HEK293 (cell line): ENCODE measurements around the gene ALS2CL.

ENCODE experiments used
- CTCF ChIA-PET: fragments of 350-600 bp; formaldehyde crosslinking; extraction: SDS; loops from one replicate; lab custom pipeline; 2021; ENCODE audit warnings: antibody characterized with exemption; lab: Yijun Ruan, JAX
- POLR2A ChIA-PET: fragments of 300-600 bp; formaldehyde crosslinking; extraction: SDS; loops from one replicate; lab custom pipeline; 2020; ENCODE audit warnings: antibody characterized with exemption, inconsistent platforms; lab: Yijun Ruan, JAX
- H3K27ac ChIP-seq: fragments of 200-500 bp; sonication (Bioruptor generic); 2 replicates; pipeline ENCODE4 v1.5.1; 2014; ENCODE audit warnings: low read depth, low read length, control low read depth, inconsistent platforms; ENCODE audit errors: extremely low read depth
- H3K36me3 ChIP-seq, 2 experiments: fragments of 200-500 bp in 1 of 2; sonication (Bioruptor generic) in 1 of 2; 1 replicate in 1 of 2; 2 replicates in 1 of 2; pipeline ENCODE4 v1.5.1; 2014 to 2017; ENCODE audit warnings: inconsistent platforms in 2 of 2, low read length in 2 of 2; ENCODE audit not compliant: control insufficient read depth in 2 of 2, insufficient read depth in 1 of 2
- H3K4me1 ChIP-seq: fragments of 200-500 bp; sonication (Bioruptor generic); 2 replicates; pipeline ENCODE4 v1.5.1; 2014; ENCODE audit warnings: mild to moderate bottlenecking, low read length, inconsistent platforms; ENCODE audit not compliant: control insufficient read depth, insufficient read depth
- H3K4me3 ChIP-seq: 2 replicates; pipeline ENCODE4 v1.5.1; 2011; ENCODE audit warnings: low read depth, mild to moderate bottlenecking, control low read depth, low read length, moderate library complexity
- H3K9me3 ChIP-seq: fragments of 200-500 bp; sonication (Bioruptor generic); 2 replicates; pipeline ENCODE4 v1.5.1; 2014; ENCODE audit warnings: low read depth, low read length, inconsistent platforms; ENCODE audit not compliant: control insufficient read depth, insufficient read depth
- BCL11B ChIP-seq: fragments of 450-650 bp; formaldehyde crosslinking; IDR thresholded peaks from 2 replicates; pipeline ENCODE4 v1.5.1; 2016; ENCODE audit warnings: low read depth, missing biosample characterization, missing genetic modification characterization
- KLF7 ChIP-seq: fragments of 450-650 bp; formaldehyde crosslinking; IDR thresholded peaks from 2 replicates; pipeline ENCODE4 v1.5.1; 2016; ENCODE audit warnings: missing biosample characterization, missing genetic modification characterization, borderline replicate concordance
- KLF8 ChIP-seq: fragments of 450-650 bp; formaldehyde crosslinking; IDR thresholded peaks from 2 replicates; pipeline ENCODE4 v1.5.1; 2016; ENCODE audit warnings: missing biosample characterization, missing genetic modification characterization
- ZBTB7A ChIP-seq: fragments of 450-650 bp; formaldehyde crosslinking; IDR thresholded peaks from 2 replicates; pipeline ENCODE4 v1.5.1; 2016; ENCODE audit warnings: low read depth, missing biosample characterization, missing genetic modification characterization
- ZFHX2 ChIP-seq: fragments of 450-650 bp; formaldehyde crosslinking; conservative IDR thresholded peaks from 2 replicates; pipeline ENCODE4 v1.5.1; 2016; ENCODE audit warnings: missing biosample characterization, missing genetic modification characterization
- ZFP3 ChIP-seq: fragments of 450-650 bp; formaldehyde crosslinking; IDR thresholded peaks from 2 replicates; pipeline ENCODE4 v1.5.1; 2016; ENCODE audit warnings: low read depth, missing biosample characterization, missing genetic modification characterization
- ZFP37 ChIP-seq: fragments of 450-650 bp; formaldehyde crosslinking; IDR thresholded peaks from 2 replicates; pipeline ENCODE4 v1.5.1; 2016; ENCODE audit warnings: missing biosample characterization, missing genetic modification characterization
- ZFP69B ChIP-seq: fragments of 450-650 bp; formaldehyde crosslinking; IDR thresholded peaks from 2 replicates; pipeline ENCODE4 v1.5.1; 2016; ENCODE audit warnings: missing biosample characterization, missing genetic modification characterization
- ZNF148 ChIP-seq: fragments of 450-650 bp; formaldehyde crosslinking; IDR thresholded peaks from 2 replicates; pipeline ENCODE4 v1.5.0; 2017; ENCODE audit warnings: missing biosample characterization, missing genetic modification characterization, borderline replicate concordance
- ZNF157 ChIP-seq: fragments of 450-650 bp; formaldehyde crosslinking; IDR thresholded peaks from 2 replicates; pipeline ENCODE4 v1.5.1; 2016; ENCODE audit warnings: missing biosample characterization, missing genetic modification characterization
- ZNF211 ChIP-seq: fragments of 450-650 bp; formaldehyde crosslinking; IDR thresholded peaks from 2 replicates; pipeline ENCODE4 v1.5.1; 2016; ENCODE audit warnings: low read depth, missing biosample characterization, missing genetic modification characterization
- ZNF214 ChIP-seq: fragments of 450-650 bp; formaldehyde crosslinking; IDR thresholded peaks from 2 replicates; pipeline ENCODE4 v1.5.1; 2017; ENCODE audit warnings: missing biosample characterization, mild to moderate bottlenecking, missing genetic modification characterization, borderline replicate concordance
- ZNF280C ChIP-seq: fragments of 450-650 bp; formaldehyde crosslinking; IDR thresholded peaks from 2 replicates; pipeline ENCODE4 v1.5.1; 2016; ENCODE audit warnings: missing biosample characterization, missing genetic modification characterization
- ZNF544 ChIP-seq: fragments of 450-650 bp; formaldehyde crosslinking; IDR thresholded peaks from 2 replicates; pipeline ENCODE4 v1.5.0; 2017; ENCODE audit warnings: missing biosample characterization, missing genetic modification characterization
- ZNF645 ChIP-seq: fragments of 450-650 bp; formaldehyde crosslinking; IDR thresholded peaks from 2 replicates; pipeline ENCODE4; 2016; ENCODE audit warnings: missing biosample characterization, missing genetic modification characterization
- ZNF692 ChIP-seq: fragments of 450-650 bp; formaldehyde crosslinking; IDR thresholded peaks from 2 replicates; pipeline ENCODE4 v1.5.1; 2016; ENCODE audit warnings: missing biosample characterization, missing genetic modification characterization

ALS2CL gene

GRCh38 chr3:46715507-46716175 is 22.2 kb upstream of the ALS2CL start:
- no peaks in the 10 kb centered on the region for H3K36me3 ChIP-seq
- H3K4me1 ChIP-seq = no peaks in the 10 kb centered on the region
- TF ChIP-seq KLF7 (tag by site-specific recombination) = no peak
- TF ChIP-seq ZFHX2 (tag by site-specific recombination) = 0 out of 2 replicates have a peak, but pooled peaks have one; percentile 14
- TF ChIP-seq ZNF645 (tag by site-specific recombination) = no peak
- TF ChIP-seq ZFP3 (tag by site-specific recombination) = no peak
- TF ChIP-seq ZNF148 (tag by site-specific recombination) = no peak
- no peak for TF ChIP-seq ZNF544 (tag by site-specific recombination)
- TF ChIP-seq ZNF211 (tag by site-specific recombination) = no peak
- TF ChIP-seq, all 188 proteins: peak for 1
- POLR2A ChIA-PET = no interaction called here
- no peak overlapping the region for H3K4me3 ChIP-seq
- H3K9me3 ChIP-seq = no peaks in the 10 kb centered on the region
- CTCF ChIA-PET = interaction anchor here (0.7 kb wide), 2 partner anchors 30 to 180 kb away, joined by 3 to 4 read pairs; no protein-coding TSS in a partner anchor
- H3K27ac ChIP-seq = no peak overlapping the region

GRCh38 chr3:46714728-46715506 is 21.4 kb upstream of the ALS2CL start:
- no peak for TF ChIP-seq ZNF692 (tag by site-specific recombination)
- TF ChIP-seq ZNF214 (tag by site-specific recombination) = no peak
- no peak for TF ChIP-seq ZBTB7A (tag by site-specific recombination)
- CTCF ChIA-PET = interaction anchor here (0.7 kb wide), 1 partner anchor 181 kb away, joined by 4 read pairs; no protein-coding TSS in a partner anchor
- Histone ChIP-seq H3K27ac (no peak overlapping the region), H3K36me3 (no peaks in the 10 kb centered on the region), H3K4me3 (no peak overlapping the region), H3K9me3 (no peaks in the 10 kb centered on the region), H3K4me1 (no peaks in the 10 kb centered on the region)
- POLR2A ChIA-PET = no interaction called here

- TF ChIP-seq ZFP69B (tag by site-specific recombination) (no peak), ZNF157 (tag by site-specific recombination) (no peak), ZFP37 (tag by site-specific recombination) (no peak), KLF8 (tag by site-specific recombination) (no peak), ZNF280C (tag by site-specific recombination) (no peak), BCL11B (tag by site-specific recombination) (no peak), ZNF148 (tag by site-specific recombination) (no peak)
- TF ChIP-seq, all 188 proteins: peak for 0
- H3K36me3 ChIP-seq = no peaks in the 10 kb centered on the region
- no peaks in the 10 kb centered on the region for H3K9me3 ChIP-seq
- ChIA-PET CTCF (no interaction called here), POLR2A (no interaction called here)
- H3K4me1 ChIP-seq = no peaks in the 10 kb centered on the region
- no peak overlapping the region for H3K27ac ChIP-seq
- no peak overlapping the region for H3K4me3 ChIP-seq
These were observed 20.5 kb upstream of the ALS2CL start for GRCh38 chr3:46713898-46714552.
